GM21423 (cell line): ENCODE measurements around the gene RAP2B.
"Not testable (repeated sequence)": the region's sequence is repeated elsewhere in the genome, so short reads cannot be mapped to it uniquely, and the experiment has no call there.

Experiments used
- ATAC-seq: cut with Tn5 transposase; IDR thresholded peaks from one replicate; pipeline ENCODE4 v1.9.1; 2021; ENCODE audit warnings: mild to moderate bottlenecking, moderate library complexity; ENCODE audit not compliant: unreplicated experiment

RAP2B gene

DNA sequence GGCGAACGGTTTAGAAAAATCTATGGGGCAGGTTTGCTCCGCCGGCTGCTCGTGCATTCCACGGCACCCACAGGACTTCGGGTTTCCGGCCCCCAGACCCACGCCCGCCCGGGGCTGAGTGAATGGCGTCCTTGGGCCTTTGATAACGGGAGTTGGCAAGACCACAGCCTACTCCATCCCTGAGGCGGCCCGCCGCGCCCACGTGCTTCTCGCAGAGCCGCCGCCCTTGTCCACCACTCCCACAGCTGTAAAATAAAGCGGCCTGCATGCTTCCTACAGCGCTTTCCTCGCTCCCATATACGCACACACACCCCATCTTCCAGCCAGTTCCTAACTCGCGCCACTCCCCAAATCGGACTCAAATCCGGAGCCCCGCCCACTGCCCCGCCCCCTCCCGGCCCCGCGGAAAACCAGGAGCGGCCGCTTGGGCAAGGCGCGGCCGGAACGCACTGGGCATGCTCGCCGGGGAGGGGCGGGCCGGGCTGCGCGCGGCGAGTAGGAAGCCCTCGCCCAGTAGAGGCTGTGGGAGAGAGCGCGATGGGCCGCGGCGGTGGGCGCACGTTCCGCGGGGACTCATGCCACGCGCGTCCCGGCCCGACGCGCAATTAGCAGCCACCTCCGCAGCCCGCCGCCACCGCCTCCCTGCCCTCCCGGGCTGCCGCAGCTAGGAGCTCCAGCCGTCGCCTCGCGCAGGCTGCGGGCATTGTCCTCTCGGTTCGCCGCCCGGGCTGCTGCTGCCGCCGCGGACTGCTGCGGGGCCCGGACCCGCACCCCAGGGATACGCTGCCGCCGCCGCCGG lies at the start of gene RAP2B:
Gene RAP2B (plus strand): TSS at position 513 of the 799 bp plus-strand sequence. CDS start 468 bp downstream, outside the sequence.
- ATAC-seq = peak; percentile 47

GRCh38 chr3:153113541-153113940 lies 48.5 kb upstream of the RAP2B start:
- ATAC-seq = no peak

DNA sequence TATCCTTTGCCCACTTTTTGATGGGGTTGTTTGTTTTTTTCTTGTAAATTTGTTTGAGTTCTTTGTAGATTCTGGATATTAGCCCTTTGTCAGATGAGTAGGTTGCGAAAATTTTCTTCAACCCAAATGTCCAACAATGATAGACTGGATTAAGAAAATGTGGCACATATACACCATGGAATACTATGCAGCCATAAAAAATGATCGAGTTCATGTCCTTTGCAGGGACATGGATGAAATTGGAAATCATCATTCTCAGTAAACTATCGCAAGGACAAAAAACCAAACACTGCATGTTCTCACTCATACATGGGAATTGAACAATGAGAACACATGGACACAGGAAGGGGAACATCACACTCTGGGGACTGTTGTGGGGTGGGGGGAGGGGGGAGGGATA lies 47.8 kb upstream of the RAP2B start:
- ATAC-seq = not testable (repeated sequence)

DNA sequence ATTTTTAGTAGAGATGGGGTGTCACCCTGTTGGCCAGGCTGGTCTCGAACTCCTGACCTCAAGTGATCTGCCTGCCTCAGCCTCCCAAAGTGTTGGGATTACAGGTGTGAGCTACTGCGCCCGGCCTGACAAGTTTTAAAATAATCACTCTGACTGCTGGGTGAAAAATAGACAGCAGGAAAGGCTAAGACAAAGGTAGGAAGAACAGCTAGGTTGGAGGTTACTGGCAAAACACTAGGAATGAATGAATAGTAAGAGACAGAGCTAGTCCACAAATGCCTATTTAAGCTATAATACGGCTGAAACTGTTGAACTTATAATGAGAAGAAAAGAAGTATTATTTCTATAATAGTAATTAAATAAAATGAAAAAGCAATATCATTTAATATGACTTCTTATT lies 46.7 kb upstream of the RAP2B start:
- no peak for ATAC-seq

- no peak for ATAC-seq
Measured at GRCh38 chr3:153127788-153128187, 34.2 kb upstream of the RAP2B start.

GRCh38 chr3:153129426-153129825 lies 32.6 kb upstream of the RAP2B start:
- no peak for ATAC-seq

- no peak for ATAC-seq
Measured at GRCh38 chr3:153129866-153130265, 32.2 kb upstream of the RAP2B start.

DNA sequence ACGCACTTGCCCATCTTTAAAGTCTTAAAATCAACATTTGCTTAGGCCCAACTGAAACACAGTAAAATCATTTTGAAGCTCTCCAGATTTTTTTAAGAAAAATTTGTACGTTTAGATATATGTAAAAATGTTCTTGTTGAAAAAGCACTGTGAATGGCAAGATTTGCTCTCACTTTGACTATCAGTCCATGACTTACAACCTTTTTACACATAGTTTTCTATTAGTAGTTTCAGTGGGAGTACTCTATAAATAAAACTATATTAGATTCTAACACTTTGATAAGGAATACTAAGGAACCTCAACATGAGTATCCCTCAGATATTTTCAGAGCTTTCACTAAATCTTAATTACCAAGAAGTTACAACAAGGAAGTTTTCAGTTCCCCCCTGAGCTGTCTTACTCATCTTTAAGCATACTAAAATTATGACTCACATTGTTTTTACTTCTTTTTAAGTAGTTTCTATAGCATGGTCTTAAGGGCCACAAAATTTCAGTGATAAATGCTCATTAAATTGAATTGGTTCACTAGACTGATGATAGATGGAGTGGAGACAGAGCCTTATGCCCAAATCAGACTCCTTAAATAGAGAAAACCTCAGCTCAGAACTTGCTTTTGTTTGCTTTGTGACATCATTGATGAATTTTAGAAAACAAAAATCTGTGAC lies 31.6 kb upstream of the RAP2B start:
- peak; percentile 95 for ATAC-seq

GRCh38 chr3:153137626-153138025 lies 24.4 kb upstream of the RAP2B start:
- ATAC-seq = peak; percentile 58

- ATAC-seq = peak; percentile 67
Measured at GRCh38 chr3:153138276-153139210, 23.5 kb upstream of the RAP2B start.

DNA sequence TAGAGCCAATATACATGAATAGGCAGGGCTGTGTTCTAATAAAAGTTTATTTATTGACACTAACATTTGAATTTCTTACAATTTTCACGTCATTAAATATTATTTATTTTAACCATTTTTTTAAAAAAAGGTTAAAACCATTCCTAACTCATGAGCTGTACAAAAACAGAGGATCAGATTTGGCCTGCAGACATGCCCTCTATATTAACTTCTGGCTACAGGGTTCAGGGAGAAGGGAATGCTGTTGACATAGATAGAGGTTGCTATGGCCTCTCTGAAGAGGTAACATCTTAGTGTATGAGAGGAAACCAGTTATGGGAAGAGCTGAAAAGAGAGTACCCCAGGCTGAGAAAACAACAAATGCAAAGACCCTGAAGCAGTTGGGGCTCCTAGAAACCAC lies 19.1 kb upstream of the RAP2B start:
- ATAC-seq = no peak

DNA sequence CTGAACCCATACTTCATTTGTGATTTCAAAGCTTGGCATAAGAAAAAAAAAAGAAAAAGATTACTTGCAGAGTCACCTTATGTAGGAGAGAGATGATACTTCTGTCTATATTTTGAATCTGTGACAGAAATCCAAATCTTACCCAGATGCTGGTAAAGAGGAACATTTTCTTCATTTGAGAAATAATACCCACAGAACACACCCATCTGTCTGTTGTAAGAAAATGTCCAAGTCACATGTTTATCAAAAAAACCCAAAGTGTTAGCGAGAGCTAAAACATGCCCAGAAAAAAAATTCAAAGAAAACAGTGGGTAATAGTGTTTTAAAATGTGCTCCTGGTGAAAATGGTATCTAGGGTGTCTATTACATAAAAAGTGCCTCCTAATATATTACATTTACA lies 18.0 kb upstream of the RAP2B start:
- no peak for ATAC-seq

DNA sequence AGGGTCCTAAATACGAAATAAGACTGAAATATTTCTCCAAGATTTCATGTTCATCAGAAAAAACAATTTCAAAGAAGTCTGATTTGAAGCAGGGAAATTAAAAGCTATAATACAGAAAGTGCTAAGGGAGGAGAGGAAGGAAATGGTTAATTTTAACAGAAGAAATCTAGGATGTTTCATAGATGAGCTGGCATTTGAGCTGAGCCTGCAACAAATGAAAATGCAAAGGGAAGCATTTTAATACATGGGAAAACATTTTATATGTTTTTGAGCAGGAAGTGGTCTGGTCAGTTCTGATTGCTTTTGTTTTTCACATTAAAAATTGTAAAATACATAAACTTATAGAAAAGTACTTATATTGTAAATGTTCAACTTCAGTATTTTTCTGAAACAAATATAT lies 17.2 kb upstream of the RAP2B start:
- ATAC-seq = no peak

- no peak for ATAC-seq
Measured at GRCh38 chr3:153145454-153145853, 16.6 kb upstream of the RAP2B start.

DNA sequence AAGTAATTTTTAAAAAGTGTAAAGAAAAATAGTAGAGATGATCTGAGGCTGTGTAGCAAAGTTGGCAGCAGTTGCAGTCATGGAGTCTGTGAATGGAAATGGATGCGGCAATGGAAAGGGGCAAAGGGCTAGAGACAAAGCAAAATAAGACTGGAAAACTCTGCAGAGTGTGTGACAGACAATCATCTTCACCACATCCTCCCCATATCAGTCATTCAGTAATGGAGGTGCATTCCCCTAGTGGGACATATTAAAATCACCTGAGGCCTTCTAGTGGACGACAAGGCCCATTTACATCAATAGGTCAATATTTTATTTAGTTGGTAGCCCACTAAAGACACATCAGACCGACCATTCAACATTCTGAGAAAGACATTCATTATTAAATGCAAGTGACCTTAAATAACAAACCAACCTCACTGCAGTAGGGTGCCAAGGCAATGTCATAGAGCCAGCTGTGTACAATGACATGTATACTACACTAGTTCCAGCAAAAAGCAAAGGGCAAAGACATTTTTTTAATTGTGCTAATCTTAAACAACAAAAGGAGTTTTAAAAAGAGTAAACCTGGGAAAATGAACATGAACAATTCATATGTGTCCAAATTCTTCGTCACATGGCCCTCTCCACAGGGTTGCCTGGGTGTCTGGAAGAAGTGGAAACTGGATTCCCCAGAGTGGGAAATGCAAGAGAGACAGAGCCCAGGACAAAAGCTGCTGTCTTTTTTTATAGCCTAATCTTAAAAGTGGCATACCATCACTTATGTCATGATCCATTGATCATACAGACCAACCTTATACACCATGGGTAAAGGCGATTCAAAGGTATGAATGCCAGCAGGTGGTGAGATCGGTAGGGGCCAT lies 15.6 kb upstream of the RAP2B start:
- peak; percentile 54 for ATAC-seq

GRCh38 chr3:153150991-153151390 lies 11.0 kb upstream of the RAP2B start:
- no peak for ATAC-seq

DNA sequence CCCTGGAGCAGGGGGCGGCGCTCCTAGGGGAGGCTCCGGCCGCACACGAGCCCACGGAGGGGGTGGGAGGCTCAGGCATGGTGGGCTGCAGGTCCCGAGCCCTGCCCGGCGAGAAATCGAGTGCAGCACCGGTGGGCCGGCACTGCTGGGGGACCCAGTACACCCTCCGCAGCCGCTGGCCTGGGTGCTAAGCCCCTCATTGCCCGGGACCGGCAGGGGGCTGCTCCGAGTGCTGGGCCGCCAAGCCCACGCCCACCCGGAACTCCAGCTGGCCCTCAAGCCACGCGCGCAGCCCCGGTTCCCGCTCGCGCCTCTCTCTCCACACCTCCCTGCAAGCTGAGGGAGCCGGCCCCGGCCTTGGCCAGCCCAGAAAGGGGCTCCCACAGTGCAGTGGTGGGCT lies 6.2 kb upstream of the RAP2B start:
- ATAC-seq = not testable (repeated sequence)

- ATAC-seq = no peak
Measured at GRCh38 chr3:153158189-153158588, 3.8 kb upstream of the RAP2B start.

GRCh38 chr3:153158961-153159735 lies 2.9 kb upstream of the RAP2B start:
- no peak for ATAC-seq
